ENCODE measurements around the gene SRL.

The SRL gene

DNA sequence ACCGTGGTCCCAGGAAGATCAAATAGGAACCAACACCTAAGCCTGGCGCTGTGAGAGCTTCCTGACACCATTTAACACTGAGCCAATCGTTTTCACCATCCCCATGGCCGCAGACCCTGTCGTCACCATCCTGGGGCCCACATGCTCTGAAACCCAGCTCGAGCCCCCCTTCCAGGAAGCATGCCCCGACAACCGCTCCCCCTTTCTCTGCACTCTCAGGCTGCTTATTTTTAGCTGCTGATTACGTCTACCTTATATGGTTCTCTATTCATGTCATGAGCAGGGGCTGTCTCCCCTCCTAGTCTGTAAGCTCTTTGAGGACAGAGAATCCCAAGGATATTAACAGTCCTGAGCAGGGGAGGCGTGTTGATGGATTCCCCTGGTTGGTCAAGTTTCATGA lies 10.5 kb downstream of the SRL start:
- TF ChIP-seq, protein P1, sequence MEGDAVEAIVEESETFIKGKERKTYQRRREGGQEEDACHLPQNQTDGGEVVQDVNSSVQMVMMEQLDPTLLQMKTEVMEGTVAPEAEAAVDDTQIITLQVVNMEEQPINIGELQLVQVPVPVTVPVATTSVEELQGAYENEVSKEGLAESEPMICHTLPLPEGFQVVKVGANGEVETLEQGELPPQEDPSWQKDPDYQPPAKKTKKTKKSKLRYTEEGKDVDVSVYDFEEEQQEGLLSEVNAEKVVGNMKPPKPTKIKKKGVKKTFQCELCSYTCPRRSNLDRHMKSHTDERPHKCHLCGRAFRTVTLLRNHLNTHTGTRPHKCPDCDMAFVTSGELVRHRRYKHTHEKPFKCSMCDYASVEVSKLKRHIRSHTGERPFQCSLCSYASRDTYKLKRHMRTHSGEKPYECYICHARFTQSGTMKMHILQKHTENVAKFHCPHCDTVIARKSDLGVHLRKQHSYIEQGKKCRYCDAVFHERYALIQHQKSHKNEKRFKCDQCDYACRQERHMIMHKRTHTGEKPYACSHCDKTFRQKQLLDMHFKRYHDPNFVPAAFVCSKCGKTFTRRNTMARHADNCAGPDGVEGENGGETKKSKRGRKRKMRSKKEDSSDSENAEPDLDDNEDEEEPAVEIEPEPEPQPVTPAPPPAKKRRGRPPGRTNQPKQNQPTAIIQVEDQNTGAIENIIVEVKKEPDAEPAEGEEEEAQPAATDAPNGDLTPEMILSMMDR (IDR thresholded peaks at IDR 0.05; ENCODE audit: control insufficient read depth, extremely low read depth, insufficient read depth), result no peak
- no peak for DNase-seq (ENCODE audit: low read depth)
- H3K4me3 ChIP-seq (ENCODE audit: low read depth, low read length), result no peak overlapping the region

DNA sequence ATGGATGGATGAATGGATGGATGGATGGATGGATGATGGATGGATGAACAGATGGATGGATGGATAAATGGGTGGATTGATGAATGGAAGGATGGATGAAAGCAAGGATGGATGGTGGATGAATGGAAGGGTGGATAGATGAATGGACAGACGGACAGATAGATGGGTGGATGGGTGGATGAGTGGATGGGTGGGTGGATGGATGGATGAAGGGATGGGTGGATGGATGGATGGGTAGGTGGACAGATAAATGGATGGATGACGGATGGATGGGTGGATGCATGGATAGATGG lies 14.9 kb downstream of the SRL start:
- H3K4me3 ChIP-seq (ENCODE audit: low read depth, low read length), result no peak overlapping the region
- TF ChIP-seq, protein P1 (IDR thresholded peaks at IDR 0.05; ENCODE audit: control insufficient read depth, extremely low read depth, insufficient read depth), result no peak
- no peak for DNase-seq (ENCODE audit: low read depth)

DNA sequence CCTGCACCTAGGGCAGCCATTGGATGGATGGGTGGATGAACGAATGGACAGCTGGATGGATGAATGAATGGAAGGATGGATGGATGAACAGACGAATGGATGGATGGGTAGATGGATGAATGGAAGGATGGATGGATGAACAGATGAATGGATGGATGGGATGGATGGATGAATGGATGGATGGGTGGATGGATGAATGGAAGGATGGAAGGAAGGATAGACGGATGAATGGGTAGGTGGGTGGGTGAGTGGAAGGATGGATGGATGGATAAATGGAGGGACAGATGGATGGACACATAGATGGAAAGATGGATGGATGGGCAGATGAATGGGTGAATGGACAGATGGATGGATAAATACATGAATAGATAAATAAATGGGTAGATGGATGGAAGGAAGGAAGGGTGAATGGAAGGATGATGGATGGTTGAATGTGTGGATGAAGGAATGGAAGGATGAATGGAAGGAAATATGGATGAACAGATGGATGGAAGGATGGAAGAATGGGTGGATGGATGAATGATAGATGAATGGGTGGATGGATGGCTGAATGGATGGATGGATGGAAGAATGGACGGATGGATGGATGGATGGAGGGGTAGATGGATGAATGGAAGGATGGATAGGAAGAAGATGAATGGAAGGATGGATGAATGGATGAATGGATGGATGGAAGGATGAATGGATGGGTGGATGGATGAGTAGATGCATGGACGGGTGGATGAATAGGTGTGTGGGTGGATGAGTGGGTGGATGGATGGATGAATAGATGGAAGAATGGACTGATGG lies 15.4 kb downstream of the SRL start:
- H3K4me3 ChIP-seq (ENCODE audit: low read depth, low read length), result no peak overlapping the region
- TF ChIP-seq, protein P1 (IDR thresholded peaks at IDR 0.05; ENCODE audit: control insufficient read depth, extremely low read depth, insufficient read depth), result no peak
- no peak for DNase-seq (ENCODE audit: low read depth)

DNA sequence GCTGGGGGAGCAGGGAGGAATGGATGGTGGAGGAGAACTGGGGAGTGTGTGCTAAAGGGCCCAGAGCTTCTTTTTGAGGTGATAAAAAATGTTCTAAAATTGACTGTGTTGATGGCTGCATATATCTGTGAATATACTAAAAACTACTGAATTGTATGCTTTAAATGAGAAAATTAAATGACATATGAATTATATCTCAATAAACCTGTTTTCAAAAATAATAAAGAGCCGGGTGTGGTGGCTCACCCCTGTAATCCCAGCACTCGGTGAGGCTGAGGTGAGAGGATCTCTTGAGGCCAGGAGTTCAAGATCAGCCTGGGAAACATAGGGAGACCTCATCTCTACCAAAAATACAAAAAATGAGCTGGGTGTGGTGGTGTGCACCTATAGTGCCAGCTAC lies 16.8 kb downstream of the SRL start:
- TF ChIP-seq, protein P1 (IDR thresholded peaks at IDR 0.05; ENCODE audit: control insufficient read depth, extremely low read depth, insufficient read depth), result no peak
- H3K4me3 ChIP-seq (ENCODE audit: low read depth, low read length), result no peak overlapping the region
- DNase-seq (ENCODE audit: low read depth), result no peak

DNA sequence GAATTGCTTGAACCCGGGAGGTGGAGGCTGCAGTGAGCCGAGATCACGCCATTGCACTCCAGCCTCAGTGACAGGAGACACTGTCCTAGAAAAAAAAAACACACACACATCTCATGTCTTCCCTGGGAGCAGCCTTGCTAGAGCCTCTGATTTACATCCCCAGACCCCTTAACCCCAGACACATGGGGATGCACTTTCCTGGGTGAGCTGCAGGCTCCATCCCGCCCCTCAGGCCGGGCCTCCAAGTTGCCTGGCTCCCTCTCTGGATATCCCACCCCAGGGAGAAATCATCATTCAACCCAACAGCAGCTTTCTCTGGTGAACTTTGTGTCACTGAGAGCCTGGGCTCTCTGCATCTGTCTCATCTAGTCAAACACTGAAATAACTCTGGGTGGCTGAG lies 21.5 kb downstream of the SRL start:
- TF ChIP-seq, protein P1 (IDR thresholded peaks at IDR 0.05; ENCODE audit: control insufficient read depth, extremely low read depth, insufficient read depth), result no peak
- H3K4me3 ChIP-seq (ENCODE audit: low read depth, low read length), result no peak overlapping the region
- DNase-seq (ENCODE audit: low read depth), result no peak

DNA sequence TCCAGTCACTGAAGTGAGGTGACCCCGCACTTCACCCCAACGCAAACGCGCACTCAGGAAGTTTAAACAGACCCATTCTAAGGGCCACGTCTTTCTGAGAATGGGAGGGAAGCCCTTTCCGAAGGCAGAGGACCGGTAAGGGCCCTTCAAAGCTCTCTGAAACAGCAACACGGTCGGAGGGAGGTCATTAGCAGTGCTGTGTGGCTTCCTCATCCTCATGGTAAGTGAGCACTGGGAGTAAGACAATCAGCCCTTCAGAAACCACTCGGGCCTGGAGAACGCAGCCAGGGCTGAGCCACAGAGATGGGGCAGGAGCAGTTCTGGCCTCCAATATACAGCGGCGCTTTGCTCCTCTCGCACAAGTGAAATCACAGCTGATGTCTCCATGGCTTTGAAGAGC lies 23.7 kb downstream of the SRL start:
- H3K4me3 ChIP-seq (ENCODE audit: low read depth, low read length), result no peak overlapping the region
- TF ChIP-seq, protein P1 (IDR thresholded peaks at IDR 0.05; ENCODE audit: control insufficient read depth, extremely low read depth, insufficient read depth), result no peak
- DNase-seq (ENCODE audit: low read depth), result no peak

All from LNCaP clone FGC (cell line).